Mammary epithelial cell (primary cell): ENCODE measurements around the gene BAIAP2L1.

Experiments
- CTCF ChIP-seq, 2 donors: IDR thresholded peaks in 1 of 2; conservative IDR thresholded peaks in 1 of 2; 2 replicates each; pipeline ENCODE4 v1.5.1; 2011 to 2012; ENCODE audit warnings: inconsistent platforms in 2 of 2, low read length in 2 of 2, mild to moderate bottlenecking in 2 of 2, control low read depth in 1 of 2, low read depth in 1 of 2; ENCODE audit not compliant: insufficient read depth in 1 of 2; ENCODE audit errors: extremely low read depth in 1 of 2
- EZH2 ChIP-seq: IDR thresholded peaks from 2 replicates; pipeline ENCODE4 v1.6.1; 2012; ENCODE audit warnings: low read length, inconsistent platforms, borderline replicate concordance

GRCh38 chr7:98278936-98279335 lies 122.0 kb downstream of the BAIAP2L1 start:
- TF ChIP-seq CTCF (conservative IDR thresholded peaks at IDR 0.05 in 1 of 2, IDR thresholded peaks at IDR 0.05 in 1 of 2; ENCODE audit: extremely low read depth in 1 of 2, insufficient read depth in 1 of 2, low read depth in 1 of 2, low read length in 2 of 2), result no peak
- no peak for TF ChIP-seq EZH2
